ENCODE measurements around the gene VPS45.
"Not testable (repeated sequence)": the region's sequence is repeated elsewhere in the genome, so short reads cannot be mapped to it uniquely, and the experiment has no call there.

The VPS45 gene

DNA sequence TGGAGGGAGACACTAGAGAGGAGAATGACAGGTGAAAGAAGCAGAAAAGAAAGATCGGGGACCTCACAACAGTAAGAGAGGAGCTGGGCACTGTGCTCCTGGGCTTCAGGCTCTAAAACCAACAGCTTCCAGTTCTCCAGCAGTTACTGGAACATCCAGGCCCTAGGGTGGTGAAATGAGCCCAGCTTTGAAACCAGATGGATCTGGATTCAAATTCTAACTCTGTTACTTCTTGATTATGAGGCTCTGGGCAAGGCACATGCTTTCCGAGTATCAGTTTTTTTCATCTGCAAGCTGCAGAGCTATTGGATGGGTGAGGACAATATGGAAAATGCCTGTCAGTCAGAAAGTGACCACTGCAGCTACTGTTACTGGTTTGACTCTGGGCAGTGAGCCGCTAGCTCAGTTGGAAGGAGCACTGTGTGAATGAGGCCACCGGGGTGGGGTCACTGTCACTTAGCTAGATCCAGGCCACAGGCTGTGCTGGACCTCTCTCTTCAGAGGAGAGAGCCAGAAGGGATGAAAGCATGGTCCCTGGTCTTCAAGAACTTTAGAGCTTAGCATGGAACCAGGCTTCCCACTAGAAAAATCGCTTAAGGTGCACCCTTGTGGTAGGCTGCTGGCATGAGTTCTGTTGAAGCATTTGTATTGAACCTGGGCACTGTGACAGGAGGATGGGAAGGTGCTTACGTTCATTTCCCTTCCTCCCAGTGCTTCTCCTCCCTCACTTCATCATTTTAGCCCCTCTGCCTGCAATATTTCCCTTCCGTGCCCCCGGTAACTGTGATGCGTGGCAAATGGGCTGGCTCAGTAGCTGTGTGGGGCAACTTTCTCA lies 94.4 kb downstream of the VPS45 start:
- peak; percentile 30 for DNase-seq

- no peak for DNase-seq
Observed at GRCh38 chr1:150162582-150162861, 94.9 kb downstream of the VPS45 start.

- DNase-seq, result peak; percentile 95
Observed at GRCh38 chr1:150162862-150163706, 95.5 kb downstream of the VPS45 start.

DNA sequence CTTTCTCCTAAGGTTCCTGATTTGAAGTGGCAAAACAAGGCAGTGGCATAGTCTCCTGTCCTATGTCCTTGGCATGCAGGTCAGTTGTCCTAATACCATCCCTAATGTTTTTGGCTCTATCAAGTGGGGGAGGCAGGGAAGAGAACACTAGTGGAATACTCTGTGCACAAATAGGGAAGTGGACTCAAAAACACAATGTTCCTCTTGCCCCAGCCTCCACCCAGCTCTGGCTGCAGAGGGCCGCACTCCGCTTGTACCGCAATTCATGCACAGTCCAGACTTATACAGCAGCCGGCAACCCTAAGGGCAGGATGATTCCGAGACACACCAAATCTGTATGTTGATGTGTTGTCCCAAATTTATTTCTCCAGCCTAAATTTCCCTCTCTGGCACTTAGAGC lies 96.6 kb downstream of the VPS45 start:
- no peak for DNase-seq

DNA sequence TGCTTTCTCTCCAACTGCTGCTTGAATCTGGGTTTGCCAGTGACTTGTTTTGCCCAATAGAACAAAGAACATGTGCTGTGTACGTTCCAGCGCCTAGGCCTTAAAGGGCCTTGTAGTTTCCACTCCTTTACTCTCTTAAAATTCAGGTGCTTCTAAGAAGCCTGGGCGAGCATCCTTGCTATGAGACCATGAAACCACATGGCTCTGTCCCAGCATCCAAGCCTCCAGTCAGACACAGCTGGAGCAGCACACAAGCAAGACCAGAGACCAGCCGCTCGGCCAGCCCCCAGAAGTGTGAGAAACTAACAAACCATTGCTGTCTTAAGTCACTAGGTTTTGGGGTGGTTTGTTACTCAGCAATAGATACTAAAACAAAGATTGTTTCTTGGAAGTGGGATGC lies 97.2 kb downstream of the VPS45 start:
- DNase-seq, result no peak

DNA sequence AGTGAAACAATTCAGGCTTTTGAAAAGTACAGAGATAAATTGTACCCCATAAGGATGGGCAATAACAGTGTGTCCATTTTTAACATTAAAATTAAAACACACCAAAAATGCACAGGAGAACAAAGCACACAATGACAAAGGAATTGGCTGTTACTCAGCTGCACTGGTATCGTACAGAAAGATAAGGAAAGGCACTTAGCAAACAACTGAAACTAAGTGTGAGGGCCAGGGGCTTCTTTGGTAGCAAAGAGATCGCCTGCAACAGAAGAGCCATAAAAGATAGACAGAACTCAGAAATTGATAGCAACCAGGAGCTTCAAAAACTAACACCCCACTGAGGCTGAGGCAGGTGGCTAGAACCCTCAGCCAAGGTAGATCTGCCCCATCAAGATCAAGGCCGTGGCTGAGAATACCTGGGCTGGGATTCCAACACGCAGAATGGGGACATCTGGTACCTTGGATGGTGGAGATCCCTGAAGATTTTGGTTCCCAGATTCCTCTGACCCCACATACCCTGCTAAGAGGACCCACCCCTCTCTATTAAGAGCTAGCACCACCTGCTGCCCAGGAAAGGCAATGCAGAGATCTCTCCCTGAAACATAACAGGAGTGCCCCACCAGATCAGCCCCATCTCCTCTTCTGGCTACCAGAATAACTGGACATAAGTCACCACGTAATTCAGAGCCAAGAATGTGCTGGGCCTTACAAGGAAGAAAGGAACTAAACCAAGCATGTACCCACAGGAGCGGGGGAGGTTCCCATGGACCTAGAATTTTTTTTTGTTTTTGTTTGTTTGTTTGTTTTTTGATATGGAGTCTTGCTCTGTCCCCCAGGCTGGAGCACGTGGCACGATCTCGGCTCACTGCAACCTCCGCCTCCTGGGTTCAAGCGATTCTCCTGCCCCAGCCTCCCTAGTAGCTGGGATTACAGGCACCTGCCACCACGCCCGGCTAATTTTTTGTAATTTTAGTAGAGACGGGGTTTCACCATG lies 98.3 kb downstream of the VPS45 start:
- no peak for DNase-seq

DNA sequence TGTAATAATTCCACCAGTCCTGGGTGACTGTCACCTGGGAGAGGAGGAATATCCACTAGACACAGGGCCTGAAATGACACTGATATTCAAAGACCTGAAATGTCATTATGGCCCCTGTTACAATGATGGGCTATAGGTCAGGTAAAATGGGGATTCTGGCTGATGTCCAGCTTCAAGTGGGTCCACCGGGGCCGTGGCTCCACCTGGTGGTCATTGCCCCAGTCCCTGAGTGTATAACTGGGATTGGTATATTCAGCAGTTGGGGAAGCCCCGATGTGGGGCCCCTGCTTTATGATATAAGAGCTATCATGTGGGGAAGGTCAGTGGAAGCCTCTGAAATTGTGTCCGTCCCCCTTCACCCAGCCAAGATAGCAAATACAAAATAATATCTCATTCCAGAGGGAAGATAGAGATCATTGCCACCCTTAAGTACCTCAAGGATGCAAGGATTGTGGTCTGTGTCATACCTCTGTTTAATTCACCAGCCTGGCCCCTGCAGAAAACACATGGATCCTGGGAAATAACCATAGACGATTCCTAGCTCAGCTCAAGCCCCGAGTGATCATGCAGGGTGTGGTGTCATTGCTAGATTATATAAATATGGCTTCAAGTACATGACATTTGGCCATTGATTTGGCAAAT lies 101.5 kb downstream of the VPS45 start:
- DNase-seq, result no peak

DNA sequence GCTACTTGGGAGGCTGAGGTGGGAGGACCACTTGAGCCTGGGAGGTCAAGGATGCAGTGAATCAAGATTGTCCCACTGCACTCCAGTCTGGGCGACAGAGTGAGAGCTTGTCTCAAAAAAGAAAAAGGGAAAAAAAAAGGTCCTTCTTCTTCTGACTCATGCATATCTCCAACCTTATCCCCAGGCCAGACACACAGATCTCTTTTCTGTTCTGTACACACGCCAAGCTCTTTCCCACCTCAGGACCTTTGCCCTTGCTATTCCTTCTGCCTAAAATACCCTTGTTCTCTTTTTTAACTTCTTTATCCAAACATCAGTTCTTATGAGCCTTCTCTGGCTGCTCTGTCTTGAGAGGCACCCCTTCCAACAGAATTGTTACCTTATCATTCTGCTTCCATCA lies 104.2 kb downstream of the VPS45 start:
- DNase-seq, result no peak

- no peak for DNase-seq
Observed at GRCh38 chr1:150173141-150173585, 105.6 kb downstream of the VPS45 start.

DNA sequence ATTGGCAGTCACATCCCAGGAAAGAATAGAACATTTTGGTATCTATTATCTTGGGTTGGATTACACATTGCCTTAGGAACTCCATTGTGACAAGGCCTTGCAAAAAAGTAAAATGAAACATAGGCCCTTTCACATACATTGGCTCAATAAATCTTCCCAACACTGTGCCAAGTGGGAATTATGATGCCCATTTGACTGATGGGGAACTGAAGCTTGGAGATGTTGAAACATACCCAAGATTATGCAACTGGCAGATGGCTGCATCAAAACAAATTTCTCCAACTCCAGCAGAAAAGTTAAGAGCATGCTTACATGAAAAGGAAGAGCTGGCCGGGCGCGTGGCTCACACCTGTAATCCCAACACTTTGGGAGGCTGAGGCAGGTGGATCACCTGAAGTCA lies 109.0 kb downstream of the VPS45 start:
- DNase-seq, result no peak

DNA sequence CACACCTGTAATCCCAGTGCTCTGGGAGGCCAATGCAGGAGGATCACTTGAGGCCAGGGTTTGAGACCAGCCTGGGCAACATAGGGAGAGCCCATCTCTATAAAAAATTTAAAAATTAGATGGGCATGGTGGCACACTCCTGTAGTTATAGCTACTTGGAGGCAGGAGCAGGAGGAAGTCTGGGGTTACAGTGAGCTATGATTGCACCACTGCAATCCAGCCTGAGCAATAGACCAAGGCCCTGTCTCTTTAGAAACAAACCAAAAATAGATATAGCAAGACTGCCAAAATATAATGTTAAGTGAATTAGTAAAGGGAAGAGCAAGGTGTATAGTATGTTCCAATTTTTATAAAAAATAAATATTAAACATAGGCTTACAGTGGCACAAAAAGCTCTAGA lies 111.0 kb downstream of the VPS45 start:
- no peak for DNase-seq

DNA sequence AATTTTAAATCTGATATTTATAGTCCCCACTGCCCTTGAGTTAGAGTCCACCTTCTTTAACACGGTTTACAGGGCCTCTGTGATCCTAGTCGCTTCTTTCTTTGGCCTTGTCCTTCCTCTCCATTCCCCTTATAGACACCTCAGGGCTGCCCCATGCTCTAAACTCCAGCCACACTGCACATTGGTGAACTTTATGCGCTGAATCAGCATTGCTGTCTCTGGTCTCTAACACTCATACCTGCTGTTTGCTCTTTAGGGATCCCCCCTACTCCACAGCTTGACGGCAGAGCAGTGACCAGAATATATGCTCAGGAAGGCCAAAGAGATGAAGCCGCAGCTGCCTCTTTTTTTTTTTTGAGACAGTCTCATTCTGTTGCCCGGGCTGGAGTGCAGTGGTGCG lies 112.3 kb downstream of the VPS45 start:
- DNase-seq, result no peak

- no peak for DNase-seq
Observed at GRCh38 chr1:150180474-150180873, 112.9 kb downstream of the VPS45 start.

GRCh38 chr1:150182247-150182646 lies 114.7 kb downstream of the VPS45 start:
- DNase-seq, result no peak

GRCh38 chr1:150183061-150183460 lies 115.5 kb downstream of the VPS45 start:
- DNase-seq, result no peak

GRCh38 chr1:150185481-150185880 lies 117.9 kb downstream of the VPS45 start:
- no peak for DNase-seq

DNA sequence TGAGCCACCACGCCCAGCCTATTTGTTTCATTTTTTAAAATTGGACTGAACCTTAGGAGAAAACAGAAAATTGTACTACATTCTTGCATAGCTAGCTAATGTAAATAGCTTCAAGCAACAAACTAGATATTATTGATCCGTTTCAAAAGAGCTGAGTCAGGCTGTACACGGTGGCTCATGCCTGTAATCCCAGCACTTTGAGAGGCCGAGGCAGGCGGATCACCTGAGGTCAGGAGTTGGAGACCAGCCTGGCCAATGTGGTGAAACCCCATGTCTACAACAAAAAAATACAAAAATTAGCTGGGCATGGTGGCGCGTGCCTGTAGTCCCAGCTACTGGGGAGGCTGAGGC lies 118.8 kb downstream of the VPS45 start:
- DNase-seq, result not testable (repeated sequence)

- peak; percentile 46 for DNase-seq
Observed at GRCh38 chr1:150186789-150187559, 119.4 kb downstream of the VPS45 start.

DNA sequence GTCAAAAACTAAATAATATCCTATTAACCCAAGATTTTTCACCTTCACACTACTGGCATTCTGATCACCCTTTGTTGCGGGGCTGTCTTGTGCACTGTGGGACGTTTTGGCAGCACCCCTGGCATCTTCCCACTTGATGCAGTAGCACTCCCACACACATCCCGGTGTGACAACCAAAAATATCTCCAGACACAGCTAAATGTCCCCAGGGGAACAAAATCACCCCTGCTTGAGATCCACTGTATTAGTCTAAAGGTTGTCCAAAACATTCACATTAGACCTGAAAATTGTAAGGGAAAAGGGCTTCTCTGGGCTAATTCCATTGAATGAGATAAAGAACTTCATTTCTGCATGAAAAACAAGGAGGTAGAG lies 120.0 kb downstream of the VPS45 start:
- DNase-seq, result no peak

DNA sequence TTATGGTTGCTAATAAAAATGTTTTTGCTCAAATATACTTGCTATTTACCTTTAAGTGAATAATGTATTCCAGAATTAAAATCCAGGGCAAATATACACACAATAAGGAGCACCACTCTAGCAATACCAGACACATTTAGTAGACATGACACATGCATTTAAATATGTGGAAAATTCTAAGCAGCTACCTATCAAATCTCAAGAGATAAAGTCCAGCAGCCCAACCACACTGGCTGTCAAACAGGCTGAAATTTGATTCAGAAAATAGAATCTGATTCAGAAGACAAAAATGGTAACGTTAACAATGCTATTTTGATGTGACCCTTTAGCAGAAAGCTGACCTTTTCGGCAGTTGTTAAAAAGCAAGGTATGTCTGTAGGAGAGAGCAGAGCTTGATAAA lies 124.4 kb downstream of the VPS45 start:
- no peak for DNase-seq

GRCh38 chr1:150194381-150195031 lies 126.9 kb downstream of the VPS45 start:
- no peak for DNase-seq

Data from DMS153 (cell line).